K562 (cell line): ENCODE results near the gene NFRKB.

Experiments used
- FUS ChIP-seq: fragments of 200-400 bp; formaldehyde crosslinking; optimal IDR thresholded peaks from 2 replicates; pipeline ENCODE3; 2017; ENCODE audit warnings: low read depth, low read length
- NR1H2 ChIP-seq: sonication (generic); formaldehyde crosslinking; IDR thresholded peaks from 2 replicates; pipeline ENCODE4 v1.4.0; 2020; ENCODE audit warnings: mild to moderate bottlenecking, missing genetic modification reagents
- SPI1 ChIP-seq: IDR thresholded peaks from 2 replicates; pipeline ENCODE4 v1.6.1; 2011; ENCODE audit warnings: low read depth, low read length, control low read depth, borderline replicate concordance
- TCF7L2 ChIP-seq: fragments of 150-350 bp; IDR thresholded peaks from 2 replicates; pipeline ENCODE4 v1.6.1; 2016; ENCODE audit warnings: low read depth, mild to moderate bottlenecking, low read length, moderate library complexity
- TF ChIP-seq, protein P1 (sequence below), 3 experiments: IDR thresholded peaks in 2 of 3; conservative IDR thresholded peaks in 1 of 3; 2 replicates each; pipeline ENCODE4 v1.5.1; 2011 to 2012; ENCODE audit warnings: low read length in 3 of 3, mild to moderate bottlenecking in 3 of 3, control low read depth in 2 of 3, improper control_type of control experiment in 1 of 3, inconsistent platforms in 1 of 3, low read depth in 1 of 3, mixed read lengths in 1 of 3, moderate library complexity in 1 of 3; ENCODE audit not compliant: insufficient read depth in 2 of 3
- TF ChIP-seq, protein P2 (sequence below): sonication (generic); formaldehyde crosslinking; IDR thresholded peaks from 2 replicates; pipeline ENCODE4 v1.8.1; 2023; ENCODE audit warnings: mild to moderate bottlenecking, missing genetic modification reagents

DNA sequence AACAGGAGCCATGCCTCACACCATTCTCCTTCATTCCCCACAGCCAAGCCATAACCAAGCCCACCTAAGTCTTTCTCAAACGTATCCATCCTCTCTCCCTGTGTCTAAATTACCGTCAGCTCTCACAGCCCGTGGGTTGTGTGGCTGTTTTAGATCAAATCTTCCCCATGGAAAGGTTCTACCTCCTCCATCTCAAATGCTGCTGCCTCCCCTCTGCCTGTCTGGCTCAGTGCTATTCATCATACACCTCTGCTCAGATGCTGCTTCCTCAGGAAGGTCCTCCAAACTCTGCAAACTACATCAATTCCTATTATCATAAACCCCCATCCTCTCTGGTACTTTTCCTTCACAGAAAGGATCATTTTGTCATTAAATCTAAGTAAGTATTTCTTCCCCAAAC, 15.1 kb downstream of the NFRKB start:
- TF ChIP-seq NR1H2 (CRISPR knock-in tag) = no peak
- TF ChIP-seq SPI1 = no peak
- TF ChIP-seq, protein P1, sequence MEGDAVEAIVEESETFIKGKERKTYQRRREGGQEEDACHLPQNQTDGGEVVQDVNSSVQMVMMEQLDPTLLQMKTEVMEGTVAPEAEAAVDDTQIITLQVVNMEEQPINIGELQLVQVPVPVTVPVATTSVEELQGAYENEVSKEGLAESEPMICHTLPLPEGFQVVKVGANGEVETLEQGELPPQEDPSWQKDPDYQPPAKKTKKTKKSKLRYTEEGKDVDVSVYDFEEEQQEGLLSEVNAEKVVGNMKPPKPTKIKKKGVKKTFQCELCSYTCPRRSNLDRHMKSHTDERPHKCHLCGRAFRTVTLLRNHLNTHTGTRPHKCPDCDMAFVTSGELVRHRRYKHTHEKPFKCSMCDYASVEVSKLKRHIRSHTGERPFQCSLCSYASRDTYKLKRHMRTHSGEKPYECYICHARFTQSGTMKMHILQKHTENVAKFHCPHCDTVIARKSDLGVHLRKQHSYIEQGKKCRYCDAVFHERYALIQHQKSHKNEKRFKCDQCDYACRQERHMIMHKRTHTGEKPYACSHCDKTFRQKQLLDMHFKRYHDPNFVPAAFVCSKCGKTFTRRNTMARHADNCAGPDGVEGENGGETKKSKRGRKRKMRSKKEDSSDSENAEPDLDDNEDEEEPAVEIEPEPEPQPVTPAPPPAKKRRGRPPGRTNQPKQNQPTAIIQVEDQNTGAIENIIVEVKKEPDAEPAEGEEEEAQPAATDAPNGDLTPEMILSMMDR (IDR thresholded peaks at IDR 0.05 in 2 of 3, conservative IDR thresholded peaks at IDR 0.05 in 1 of 3; ENCODE audit: insufficient read depth in 2 of 3, low read depth in 1 of 3, low read length in 3 of 3) = no peak
- no peak for TF ChIP-seq FUS
- TF ChIP-seq, protein P2, sequence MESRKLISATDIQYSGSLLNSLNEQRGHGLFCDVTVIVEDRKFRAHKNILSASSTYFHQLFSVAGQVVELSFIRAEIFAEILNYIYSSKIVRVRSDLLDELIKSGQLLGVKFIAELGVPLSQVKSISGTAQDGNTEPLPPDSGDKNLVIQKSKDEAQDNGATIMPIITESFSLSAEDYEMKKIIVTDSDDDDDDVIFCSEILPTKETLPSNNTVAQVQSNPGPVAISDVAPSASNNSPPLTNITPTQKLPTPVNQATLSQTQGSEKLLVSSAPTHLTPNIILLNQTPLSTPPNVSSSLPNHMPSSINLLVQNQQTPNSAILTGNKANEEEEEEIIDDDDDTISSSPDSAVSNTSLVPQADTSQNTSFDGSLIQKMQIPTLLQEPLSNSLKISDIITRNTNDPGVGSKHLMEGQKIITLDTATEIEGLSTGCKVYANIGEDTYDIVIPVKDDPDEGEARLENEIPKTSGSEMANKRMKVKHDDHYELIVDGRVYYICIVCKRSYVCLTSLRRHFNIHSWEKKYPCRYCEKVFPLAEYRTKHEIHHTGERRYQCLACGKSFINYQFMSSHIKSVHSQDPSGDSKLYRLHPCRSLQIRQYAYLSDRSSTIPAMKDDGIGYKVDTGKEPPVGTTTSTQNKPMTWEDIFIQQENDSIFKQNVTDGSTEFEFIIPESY (CRISPR knock-in tag) = no peak
- TF ChIP-seq TCF7L2 = no peak
